ENCODE results near the gene BRSK2.

DNA sequence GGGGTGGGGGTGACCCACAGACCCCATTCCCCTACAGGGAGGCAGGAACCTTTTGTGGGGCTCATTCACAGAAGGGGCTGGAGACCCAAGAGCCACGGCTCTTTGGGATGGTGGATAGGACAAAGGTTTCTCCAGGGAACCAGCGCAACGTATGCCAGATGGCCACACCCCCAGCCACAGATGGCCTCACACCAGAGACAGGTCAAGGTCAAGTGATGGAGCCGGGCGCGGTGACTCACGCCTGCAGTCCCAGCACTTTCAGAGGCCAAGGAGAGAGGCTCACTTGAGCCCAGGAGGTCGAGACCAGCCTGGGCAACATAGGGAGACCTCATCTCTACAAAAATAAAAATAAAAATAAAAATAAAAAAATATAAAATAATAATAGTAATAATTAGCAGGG lies 17.1 kb upstream of the BRSK2 start:
- TF ChIP-seq EP300 (IDR thresholded peaks at IDR 0.05) (no peak), POLR2A (IDR thresholded peaks at IDR 0.05) (no peak)
- TF ChIP-seq, protein P1, sequence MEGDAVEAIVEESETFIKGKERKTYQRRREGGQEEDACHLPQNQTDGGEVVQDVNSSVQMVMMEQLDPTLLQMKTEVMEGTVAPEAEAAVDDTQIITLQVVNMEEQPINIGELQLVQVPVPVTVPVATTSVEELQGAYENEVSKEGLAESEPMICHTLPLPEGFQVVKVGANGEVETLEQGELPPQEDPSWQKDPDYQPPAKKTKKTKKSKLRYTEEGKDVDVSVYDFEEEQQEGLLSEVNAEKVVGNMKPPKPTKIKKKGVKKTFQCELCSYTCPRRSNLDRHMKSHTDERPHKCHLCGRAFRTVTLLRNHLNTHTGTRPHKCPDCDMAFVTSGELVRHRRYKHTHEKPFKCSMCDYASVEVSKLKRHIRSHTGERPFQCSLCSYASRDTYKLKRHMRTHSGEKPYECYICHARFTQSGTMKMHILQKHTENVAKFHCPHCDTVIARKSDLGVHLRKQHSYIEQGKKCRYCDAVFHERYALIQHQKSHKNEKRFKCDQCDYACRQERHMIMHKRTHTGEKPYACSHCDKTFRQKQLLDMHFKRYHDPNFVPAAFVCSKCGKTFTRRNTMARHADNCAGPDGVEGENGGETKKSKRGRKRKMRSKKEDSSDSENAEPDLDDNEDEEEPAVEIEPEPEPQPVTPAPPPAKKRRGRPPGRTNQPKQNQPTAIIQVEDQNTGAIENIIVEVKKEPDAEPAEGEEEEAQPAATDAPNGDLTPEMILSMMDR (IDR thresholded peaks at IDR 0.05): no peak

Measured in upper lobe of left lung (tissue), 4 donors.